Esophagus muscularis mucosa (tissue), 4 donors: ENCODE measurements around the gene NECTIN4.

ENCODE experiments used
- CTCF ChIP-seq, 3 experiments: fragments of 200-600 bp in 2 of 3; fragments of 450-650 bp in 1 of 3; sonication (generic) in 2 of 3; IDR thresholded peaks; one replicate each; pipeline ENCODE4 v1.5.1; 2017 to 2019; ENCODE audit warnings: antibody characterized with exemption in 3 of 3, mild to moderate bottlenecking in 2 of 3, moderate library complexity in 1 of 3
- EP300 ChIP-seq: sonication (generic); formaldehyde crosslinking; IDR thresholded peaks from one replicate; pipeline ENCODE4 v1.6.1; 2017; ENCODE audit warnings: antibody characterized with exemption
- POLR2AphosphoS5 ChIP-seq, 2 donors: sonication (generic); formaldehyde crosslinking; IDR thresholded peaks; one replicate each; pipeline ENCODE4 v1.6.1; 2017; ENCODE audit warnings: antibody characterized with exemption in 2 of 2

- no peak for TF ChIP-seq CTCF (IDR thresholded peaks at IDR 0.05)
- no peak for TF ChIP-seq EP300
- no peak for TF ChIP-seq POLR2AphosphoS5 (IDR thresholded peaks at IDR 0.05)
Measured at GRCh38 chr1:161086457-161086856, 2.9 kb downstream of the NECTIN4 start.
